Measurements from ENCODE around the gene RESP18.
A peak's percentile ranks its signal among the peaks of the same experiment; 100 is the strongest.

GRCh38 chr2:219279151-219279915 lies 53.2 kb downstream of the RESP18 start, which contains the start of gene DNAJB2:
- peak; percentile 52; the same call in 1 of the 2 replicates for TF ChIP-seq YY1 (IDR thresholded peaks at IDR 0.05; ENCODE audit: low read depth)
- TF ChIP-seq SMC3 (IDR thresholded peaks at IDR 0.05; ENCODE audit: low read depth, low read length) = no peak
- peak; percentile 46 for TF ChIP-seq CHD2 (IDR thresholded peaks at IDR 0.05; ENCODE audit: low read length, partially characterized antibody)
- peak; percentile 31; the same call in 1 of the 2 replicates for TF ChIP-seq CTCF (IDR thresholded peaks at IDR 0.05)
- peak; percentile 91; the same call in 1 of the 2 replicates for TF ChIP-seq SIN3A (IDR thresholded peaks at IDR 0.05; ENCODE audit: borderline replicate concordance, low read depth, low read length)

Data from SK-N-SH (cell line).